Right ventricle myocardium superior (tissue), 1 donor: ENCODE measurements around the gene SMAD1. TPM values are rescaled to one million over a fixed set of nuclear protein-coding genes. Genes with fewer than 3 reads are reported as not detected.

Source experiments
- ATAC-seq: fragments of 200-7000 bp; cut with Tn5 transposase; one replicate; pipeline ENCODE4 v1.9.1; 2020; ENCODE audit warnings: mild to moderate bottlenecking; ENCODE audit not compliant: poor library complexity
- DNase-seq: peaks from one replicate; pipeline ENCODE4 v3.0.0-alpha.2; 2020
- intact Hi-C: fragments of 100-400 bp; cut with DNase I; formaldehyde crosslinking; loops from one replicate; pipeline ENCODE4 v1.11.2; 2022
- long read RNA-seq: library from polyadenylated mRNA; unstranded; transcript quantifications from one replicate; pipeline ENCODE4 v2.0.0, GENCODE V29; 2021
- total RNA-seq: library from RNA; stranded (reverse); fragmentation: NEBNext Ultra II Directional; extraction: Animal tissue kit (Norgen Biotek cat#: 25700); gene quantifications from one replicate; pipeline ENCODE4 v1.2.1, GENCODE V29; 2021
- donor health status: DM: no; HTN: yes; CAD: no; lungs with severe emphysema.

SMAD1 gene
- 8.9 TPM for total RNA-seq
- long read RNA-seq, transcript SMAD1-201 (7 exons, 1,966 nt), result major isoform, 5 of 10 reads
- long read RNA-seq, partial matches to known transcripts, result 1 of 10 reads
- long read RNA-seq, other reads (novel, unspliced or antisense), result 4 of 10 reads

GRCh38 chr4:145481164-145481941, at the start of gene SMAD1:
Gene SMAD1 (plus strand): TSS chr4:145481853. CDS start chr4:145514614, 32,761 bp downstream.
- ATAC-seq, result peak; percentile 96
- intact Hi-C loops, result loop anchor here (5.0 kb wide), 1 partner anchor 71 kb away; no protein-coding TSS in a partner anchor
- DNase-seq, result peak; percentile 91

GRCh38 chr4:145433684-145434083, 48.0 kb upstream of the SMAD1 start:
- no peak for ATAC-seq
- intact Hi-C loops, result no loop called here
- DNase-seq, result no peak

- DNase-seq (no peak), ATAC-seq (no peak)
- intact Hi-C loops, result no loop called here
These were observed 46.0 kb upstream of the SMAD1 start for GRCh38 chr4:145435646-145436045.

GRCh38 chr4:145436114-145436513, 45.5 kb upstream of the SMAD1 start:
- intact Hi-C loops, result no loop called here

GRCh38 chr4:145436796-145437195, 44.9 kb upstream of the SMAD1 start:
- DNase-seq, result no peak
- ATAC-seq, result no peak
- intact Hi-C loops, result no loop called here

More at GRCh38 chr4:145436114-145436513, 45.5 kb upstream of the SMAD1 start:
- ATAC-seq (peak; percentile 48), DNase-seq (no peak)

GRCh38 chr4:145437466-145437865, 44.2 kb upstream of the SMAD1 start:
- intact Hi-C loops, result no loop called here
- ATAC-seq (no peak), DNase-seq (no peak)

- intact Hi-C loops, result no loop called here
- ATAC-seq (peak; percentile 27), DNase-seq (no peak)
These were observed 43.4 kb upstream of the SMAD1 start for GRCh38 chr4:145438298-145438697.

GRCh38 chr4:145440292-145441007, 41.2 kb upstream of the SMAD1 start:
- ATAC-seq (no peak), DNase-seq (no peak)
- intact Hi-C loops, result loop anchor here (5.0 kb wide), 1 partner anchor 342 kb away; no protein-coding TSS in a partner anchor

GRCh38 chr4:145446184-145446583, 35.5 kb upstream of the SMAD1 start:
- DNase-seq (no peak), ATAC-seq (no peak)
- intact Hi-C loops, result no loop called here

GRCh38 chr4:145451895-145452294, 29.8 kb upstream of the SMAD1 start:
- DNase-seq, result no peak
- intact Hi-C loops, result no loop called here
- ATAC-seq, result no peak

GRCh38 chr4:145452447-145453162, 29.0 kb upstream of the SMAD1 start:
- DNase-seq (no peak), ATAC-seq (no peak)
- intact Hi-C loops, result no loop called here

GRCh38 chr4:145453163-145453520, 28.5 kb upstream of the SMAD1 start:
- intact Hi-C loops, result no loop called here
- ATAC-seq (no peak), DNase-seq (no peak)

- intact Hi-C loops, result no loop called here
- ATAC-seq, result no peak
- no peak for DNase-seq
These were observed 8.4 kb upstream of the SMAD1 start for GRCh38 chr4:145473203-145473602.

- ATAC-seq, result no peak
- DNase-seq, result no peak
- intact Hi-C loops, result loop anchor here (5.0 kb wide), 1 partner anchor 72 kb away; no protein-coding TSS in a partner anchor
These were observed 1.4 kb upstream of the SMAD1 start for GRCh38 chr4:145480257-145480656.

GRCh38 chr4:145481942-145482208, 222 bp downstream of the SMAD1 start:
- intact Hi-C loops, result loop anchor here (5.0 kb wide), 1 partner anchor 70 kb away; no protein-coding TSS in a partner anchor
- ATAC-seq (no peak), DNase-seq (no peak)

GRCh38 chr4:145482209-145483037, 770 bp downstream of the SMAD1 start:
- DNase-seq, result peak; percentile 64
- intact Hi-C loops, result loop anchor here (5.0 kb wide), 1 partner anchor 70 kb away; no protein-coding TSS in a partner anchor
- peak; percentile 67 for ATAC-seq

- DNase-seq (no peak), ATAC-seq (no peak)
- intact Hi-C loops, result loop anchor here (5.0 kb wide), 1 partner anchor 69 kb away; no protein-coding TSS in a partner anchor
These were observed 1.9 kb downstream of the SMAD1 start for GRCh38 chr4:145483514-145483913.

- DNase-seq (no peak), ATAC-seq (no peak)
- intact Hi-C loops, result loop anchor here (5.0 kb wide), 1 partner anchor 68 kb away; no protein-coding TSS in a partner anchor
These were observed 2.7 kb downstream of the SMAD1 start for GRCh38 chr4:145484225-145484846.
